Measurements from ENCODE around the gene MAP3K9.

DNA sequence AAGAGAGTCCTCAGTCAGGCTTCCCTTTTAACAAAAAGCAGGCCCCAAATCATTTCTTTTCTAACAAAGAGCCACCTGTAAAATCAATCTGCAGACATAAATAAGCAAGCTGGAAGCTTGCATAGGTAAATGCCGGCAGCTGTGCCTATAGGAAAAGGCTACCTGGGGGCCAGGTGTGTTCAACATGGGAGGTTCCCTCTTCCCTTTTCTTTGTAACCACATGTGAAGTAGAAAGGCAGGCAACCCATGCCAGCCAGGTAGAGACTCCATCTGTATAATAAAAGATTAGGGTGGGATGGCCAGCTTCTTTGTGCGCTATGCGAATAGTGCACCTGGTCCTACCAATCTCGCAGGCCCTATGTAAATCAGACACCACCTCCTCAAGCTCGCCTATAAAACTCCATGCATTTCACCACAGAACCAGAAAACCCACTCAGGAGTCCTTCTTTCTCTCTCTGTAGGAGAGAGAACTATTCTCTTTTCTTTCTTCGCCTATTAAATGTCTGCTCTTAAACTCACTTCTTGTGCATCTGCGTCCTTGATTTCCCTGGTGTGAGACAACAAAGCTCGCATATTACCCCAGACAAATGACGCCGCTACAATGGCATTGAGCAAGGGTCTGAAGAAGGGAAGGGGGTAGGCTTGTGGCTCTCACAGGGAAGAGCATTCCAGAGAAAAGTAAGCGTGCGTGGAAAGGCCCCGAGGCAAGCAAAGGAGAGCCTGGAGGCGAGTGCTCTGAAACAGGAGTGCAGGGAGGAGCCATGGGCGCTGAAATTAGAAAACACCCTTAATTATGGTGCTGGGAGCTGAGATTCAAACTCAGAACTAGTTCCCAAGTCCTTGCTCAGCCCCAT, 100.4 kb downstream of the MAP3K9 start:
- TF ChIP-seq YY1 (IDR thresholded peaks at IDR 0.05; ENCODE audit: borderline replicate concordance in 1 of 3, control insufficient read depth in 1 of 3, extremely low read depth in 1 of 3, insufficient read depth in 3 of 3, insufficient read length in 1 of 3, insufficient replicate concordance in 2 of 3, low read depth in 1 of 3, low read length in 2 of 3) (no peak), CHD1 (IDR thresholded peaks at IDR 0.05; ENCODE audit: low read length) (no peak), SP1 (CRISPR knock-in tag; IDR thresholded peaks at IDR 0.05) (no peak), TAF1 (IDR thresholded peaks at IDR 0.05; ENCODE audit: control insufficient read depth, extremely low read depth, insufficient read depth, low read length, severe bottlenecking) (no peak), ZNF263 (CRISPR knock-in tag; IDR thresholded peaks at IDR 0.05; ENCODE audit: borderline replicate concordance) (no peak)
